Esophagus muscularis mucosa (tissue), 4 donors: ENCODE data around the gene C8G. TPM values are rescaled to one million over a fixed set of nuclear protein-coding genes. Genes with fewer than 3 reads are reported as not detected.
A peak's percentile ranks its signal among the peaks of the same experiment; 100 is the strongest.

ENCODE experiments used
- DNase-seq: peaks from one replicate; pipeline ENCODE4 v3.0.0-alpha.2; 2017; ENCODE audit errors: extremely low spot score
- H3K27ac ChIP-seq, 4 donors: fragments of 200-600 bp; sonication (generic); replicated peaks in 1 of 4; 1 replicate in 3 of 4; 2 replicates in 1 of 4; pipeline ENCODE4 v1.5.1; 2016 to 2019; ENCODE audit warnings: mild to moderate bottlenecking in 1 of 4
- H3K27me3 ChIP-seq, 4 donors: fragments of 200-600 bp; sonication (generic); one replicate each; pipeline versions ENCODE4 v1.5.1 to v1.6.0; 2016 to 2019
- H3K36me3 ChIP-seq, 4 donors: fragments of 200-600 bp; sonication (generic); one replicate each; pipeline ENCODE4 v1.5.1; 2016 to 2019
- H3K4me1 ChIP-seq, 4 donors: fragments of 200-600 bp; sonication (generic); one replicate each; pipeline ENCODE4 v1.5.1; 2016 to 2019
- H3K4me3 ChIP-seq, 4 donors: fragments of 200-600 bp; sonication (generic); 1 replicate in 2 of 4; 2 replicates in 2 of 4; pipeline ENCODE4 v1.5.1; 2016 to 2019; ENCODE audit warnings: mild to moderate bottlenecking in 4 of 4, moderate library complexity in 1 of 4
- H3K9me3 ChIP-seq, 4 donors: fragments of 200-600 bp; sonication (generic); 1 replicate in 3 of 4; 2 replicates in 1 of 4; pipeline ENCODE4 v1.5.1; 2016 to 2019
- EP300 ChIP-seq: sonication (generic); formaldehyde crosslinking; IDR thresholded peaks from one replicate; pipeline ENCODE4 v1.6.1; 2017; ENCODE audit warnings: antibody characterized with exemption
- POLR2A ChIP-seq: fragments of 450-650 bp; IDR thresholded peaks from one replicate; pipeline ENCODE4 v1.6.1; 2017; ENCODE audit warnings: antibody characterized with exemption, moderate library complexity, mild to moderate bottlenecking, low read depth
- POLR2AphosphoS5 ChIP-seq, 2 donors: sonication (generic); formaldehyde crosslinking; IDR thresholded peaks; one replicate each; pipeline ENCODE4 v1.6.1; 2017; ENCODE audit warnings: antibody characterized with exemption in 2 of 2
- WGBS: methylation state at CpG from one replicate; pipeline ENCODE4 v1.1.5; 2018; 5-methylcytosine and 5-hydroxymethylcytosine counted together
- intact Hi-C: fragments of 100-400 bp; cut with DNase I; formaldehyde crosslinking; loops from one replicate; pipeline ENCODE4 v1.15.1; 2023
- total RNA-seq, 4 donors: library from RNA; depleted of rRNA; stranded (reverse); fragments of >200 nt; gene quantifications; one replicate each; pipeline versions ENCODE4 v1.1.0 to v1.2.1, GENCODE V29; 2016
- TF ChIP-seq, protein P1 (sequence below), 3 experiments: fragments of 200-600 bp in 2 of 3; fragments of 450-650 bp in 1 of 3; sonication (generic) in 2 of 3; IDR thresholded peaks; one replicate each; pipeline ENCODE4 v1.5.1; 2017 to 2019; ENCODE audit warnings: antibody characterized with exemption in 3 of 3, mild to moderate bottlenecking in 2 of 3, moderate library complexity in 1 of 3

The C8G gene
- total RNA-seq, 4 donors from 2014 or later, result not detected

DNA sequence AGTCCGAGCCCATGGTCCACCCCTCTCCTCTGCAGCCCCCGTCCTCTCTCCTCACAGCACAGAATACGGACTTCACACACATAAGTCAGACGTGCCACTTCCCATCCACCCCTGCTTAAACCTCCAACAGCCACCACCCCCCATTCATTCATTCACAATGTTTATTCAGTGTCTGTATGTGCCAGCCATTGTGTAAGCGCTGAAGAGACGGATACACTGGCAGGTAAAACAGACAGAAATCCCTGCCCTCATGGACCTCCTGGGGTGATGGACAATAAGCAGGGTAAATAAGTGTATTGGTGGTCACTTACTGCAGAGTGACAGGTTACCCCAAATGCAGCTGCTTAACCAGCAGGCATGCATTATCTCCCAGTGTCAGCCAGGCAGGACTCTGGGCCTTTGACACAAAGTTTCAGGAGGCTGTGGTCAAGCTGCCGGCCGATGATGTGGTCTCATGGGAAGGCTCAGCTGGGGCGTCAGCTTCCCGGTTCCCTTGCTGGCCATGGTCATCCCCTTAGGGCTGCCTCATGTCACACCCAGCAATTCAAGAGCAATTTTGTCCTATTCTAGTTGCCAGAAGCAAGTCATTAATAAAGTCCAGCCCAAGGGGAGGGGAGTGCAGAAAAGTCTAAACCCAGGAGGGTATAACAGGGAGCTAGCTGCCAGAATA, 45.3 kb downstream of the C8G start:
- intact Hi-C loops, result loop anchor here (5.0 kb wide), 1 partner anchor 43 kb away; the partner anchor contains the start of gene C8G
- Histone ChIP-seq H3K36me3 (peaks cover 4 to 18% (median 14%) of the 10 kb centered on the region in 4 donors), H3K27me3 (peaks cover 0 to 52% (median 15%) of the 10 kb centered on the region in 4 donors), H3K4me1 (peaks cover 21 to 43% (median 35%) of the 10 kb centered on the region in 4 donors), H3K9me3 (no peaks in the 10 kb centered on the region), H3K27ac (no peak overlapping the region), H3K4me3 (no peak overlapping the region)
- TF ChIP-seq EP300 (no peak), POLR2AphosphoS5 (IDR thresholded peaks at IDR 0.05) (no peak)
- no peak for DNase-seq
- 82% methylated on average over 10 of the region's 10 CpGs for WGBS

DNA sequence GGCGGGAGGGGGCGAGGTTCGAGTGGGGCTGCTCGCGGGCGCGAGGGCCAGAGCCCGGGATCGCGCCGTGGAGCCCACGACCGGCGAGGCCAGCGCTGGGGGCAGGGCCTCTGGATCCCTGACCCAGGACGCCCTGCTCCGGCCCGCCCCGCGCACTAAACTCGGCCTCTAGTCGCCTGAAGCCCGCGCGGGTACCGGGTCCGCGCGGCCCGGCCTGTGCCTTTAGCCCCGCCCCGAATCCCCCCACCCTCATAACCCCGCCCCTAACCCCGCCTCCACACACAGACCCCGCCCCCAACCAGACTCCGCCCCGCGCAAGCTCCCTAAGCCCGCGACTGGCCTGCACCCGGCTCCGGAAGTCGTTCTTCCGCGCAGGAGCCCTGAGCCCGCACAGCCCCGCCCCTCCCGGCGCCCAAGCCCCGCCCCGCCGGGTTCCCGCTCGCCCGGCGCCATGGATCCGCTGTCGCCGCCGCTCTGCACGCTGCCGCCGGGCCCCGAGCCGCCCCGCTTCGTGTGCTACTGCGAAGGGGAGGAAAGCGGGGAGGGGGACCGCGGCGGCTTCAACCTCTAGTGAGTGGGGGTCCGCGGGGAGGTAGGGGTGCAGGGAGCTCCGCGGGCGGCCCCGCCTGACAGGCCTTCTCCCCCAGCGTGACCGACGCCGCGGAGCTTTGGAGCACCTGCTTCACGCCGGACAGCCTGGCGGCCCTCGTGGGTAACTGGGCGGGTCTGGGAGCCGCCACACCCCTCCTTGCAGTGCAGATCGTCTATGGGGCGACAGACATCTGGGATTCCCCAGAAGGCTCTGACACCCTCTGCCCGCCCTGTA, 47.2 kb downstream of the C8G start, which contains the start of gene PAXX:
TSS of gene PAXX (plus strand) at position 430 of the 826 bp plus-strand sequence. CDS start at position 452, 22 bp downstream.
- Histone ChIP-seq H3K27ac (peak within 1 kb of the TSS; percentile 87 to 91 (median 88)), H3K4me1 (peaks cover 32 to 57% (median 47%) of the 10 kb centered on the region in 4 donors), H3K36me3 (peaks cover 4 to 18% (median 14%) of the 10 kb centered on the region in 4 donors), H3K4me3 (peak within 1 kb of the TSS; percentile 67 to 86 (median 74)), H3K27me3 (peaks cover 0 to 52% (median 14%) of the 10 kb centered on the region in 4 donors), H3K9me3 (no peaks in the 10 kb centered on the region)
- WGBS, result 9% methylated on average over 28 of the region's 92 CpGs
- intact Hi-C loops, result loop anchor here (5.0 kb wide), 1 partner anchor 45 kb away; the partner anchor contains the start of gene C8G
- peak; percentile 96 for DNase-seq
- TF ChIP-seq POLR2AphosphoS5 (IDR thresholded peaks at IDR 0.05), result peak; percentile 38 to 45
- TF ChIP-seq, protein P1, sequence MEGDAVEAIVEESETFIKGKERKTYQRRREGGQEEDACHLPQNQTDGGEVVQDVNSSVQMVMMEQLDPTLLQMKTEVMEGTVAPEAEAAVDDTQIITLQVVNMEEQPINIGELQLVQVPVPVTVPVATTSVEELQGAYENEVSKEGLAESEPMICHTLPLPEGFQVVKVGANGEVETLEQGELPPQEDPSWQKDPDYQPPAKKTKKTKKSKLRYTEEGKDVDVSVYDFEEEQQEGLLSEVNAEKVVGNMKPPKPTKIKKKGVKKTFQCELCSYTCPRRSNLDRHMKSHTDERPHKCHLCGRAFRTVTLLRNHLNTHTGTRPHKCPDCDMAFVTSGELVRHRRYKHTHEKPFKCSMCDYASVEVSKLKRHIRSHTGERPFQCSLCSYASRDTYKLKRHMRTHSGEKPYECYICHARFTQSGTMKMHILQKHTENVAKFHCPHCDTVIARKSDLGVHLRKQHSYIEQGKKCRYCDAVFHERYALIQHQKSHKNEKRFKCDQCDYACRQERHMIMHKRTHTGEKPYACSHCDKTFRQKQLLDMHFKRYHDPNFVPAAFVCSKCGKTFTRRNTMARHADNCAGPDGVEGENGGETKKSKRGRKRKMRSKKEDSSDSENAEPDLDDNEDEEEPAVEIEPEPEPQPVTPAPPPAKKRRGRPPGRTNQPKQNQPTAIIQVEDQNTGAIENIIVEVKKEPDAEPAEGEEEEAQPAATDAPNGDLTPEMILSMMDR (IDR thresholded peaks at IDR 0.05), result no peak

DNA sequence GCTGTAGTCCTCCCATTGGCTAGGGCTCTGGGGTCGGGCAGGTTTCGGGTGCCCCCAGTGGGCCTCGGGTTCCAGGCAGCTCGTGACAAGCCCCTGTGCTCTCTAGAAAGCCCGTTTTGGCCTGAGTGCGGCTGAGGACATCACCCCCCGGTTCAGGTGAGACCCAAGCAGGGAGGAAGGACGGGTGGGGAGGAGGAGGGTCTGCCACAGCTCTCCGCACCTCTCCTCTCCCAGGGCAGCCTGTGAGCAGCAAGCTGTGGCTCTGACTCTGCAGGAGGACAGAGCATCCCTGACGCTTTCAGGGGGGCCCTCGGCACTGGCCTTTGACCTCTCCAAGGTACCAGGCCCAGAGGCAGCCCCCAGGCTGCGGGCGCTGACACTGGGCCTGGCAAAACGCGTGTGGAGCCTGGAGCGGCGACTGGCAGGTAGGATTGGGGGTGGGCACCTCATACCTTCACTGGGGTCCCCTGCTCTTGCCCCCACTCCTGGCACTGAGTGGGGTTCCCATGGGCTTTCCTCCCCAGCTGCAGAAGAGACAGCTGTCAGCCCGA, 47.9 kb downstream of the C8G start:
- Histone ChIP-seq H3K36me3 (peaks cover 4 to 18% (median 14%) of the 10 kb centered on the region in 4 donors), H3K4me1 (peaks cover 32 to 57% (median 48%) of the 10 kb centered on the region in 4 donors), H3K27me3 (peaks cover 0 to 51% (median 14%) of the 10 kb centered on the region in 4 donors), H3K4me3 (peak overlapping the region; percentile 67 to 86 (median 74)), H3K9me3 (no peaks in the 10 kb centered on the region), H3K27ac (peak overlapping the region; percentile 87 to 91 (median 88))
- no peak for DNase-seq
- TF ChIP-seq EP300, result no peak
- no peak for TF ChIP-seq POLR2A
- WGBS, result 27% methylated on average over 11 of the region's 18 CpGs
- intact Hi-C loops, result loop anchor here (5.0 kb wide), 1 partner anchor 46 kb away; the partner anchor contains the start of gene C8G

GRCh38 chr9:136994180-136994887, 49.3 kb downstream of the C8G start:
- intact Hi-C loops, result loop anchor here (5.0 kb wide), 1 partner anchor 47 kb away; the partner anchor contains the start of gene C8G
- WGBS, result 86% methylated on average over 19 of the region's 54 CpGs
- peaks cover 0 to 60% (median 14%) of the 10 kb centered on the region in 4 donors for H3K27me3 ChIP-seq
- DNase-seq, result no peak
- H3K27ac ChIP-seq, result no peak overlapping the region
- no peaks in the 10 kb centered on the region for H3K9me3 ChIP-seq
- H3K4me1 ChIP-seq, result peaks cover 32 to 57% (median 48%) of the 10 kb centered on the region in 4 donors
- peak overlapping the region in 1 of 4 donors; percentile 10 for H3K4me3 ChIP-seq
- peaks cover 4 to 18% (median 14%) of the 10 kb centered on the region in 4 donors for H3K36me3 ChIP-seq
- TF ChIP-seq EP300 (no peak), POLR2AphosphoS5 (IDR thresholded peaks at IDR 0.05) (no peak), POLR2A (no peak)
- TF ChIP-seq, protein P1 (IDR thresholded peaks at IDR 0.05), result no peak

DNA sequence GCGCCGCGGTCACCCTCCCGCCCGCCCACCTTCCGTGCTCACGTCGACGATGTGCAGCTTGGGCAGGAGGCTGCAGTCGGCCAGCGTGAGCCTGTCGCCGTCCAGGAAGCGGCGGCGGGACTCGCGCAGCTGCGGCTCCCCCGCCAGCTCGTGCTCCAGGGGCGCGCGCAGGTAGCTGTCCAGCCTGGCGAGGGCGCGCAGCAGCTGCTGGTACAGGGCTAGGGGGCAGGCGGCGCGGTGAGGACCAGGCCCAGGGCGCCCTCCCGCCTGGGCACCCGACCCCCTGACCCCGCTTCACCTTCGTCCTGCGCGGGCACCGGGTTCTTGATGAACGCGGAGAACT, 49.8 kb downstream of the C8G start:
- intact Hi-C loops, result loop anchor here (5.0 kb wide), 1 partner anchor 48 kb away; the partner anchor contains the start of gene C8G
- peaks cover 4 to 18% (median 14%) of the 10 kb centered on the region in 4 donors for H3K36me3 ChIP-seq
- H3K27me3 ChIP-seq, result peaks cover 0 to 60% (median 14%) of the 10 kb centered on the region in 4 donors
- no peak overlapping the region for H3K27ac ChIP-seq
- TF ChIP-seq POLR2AphosphoS5 (IDR thresholded peaks at IDR 0.05) (no peak), EP300 (no peak), POLR2A (no peak)
- TF ChIP-seq, protein P1 (IDR thresholded peaks at IDR 0.05), result no peak
- peaks cover 32 to 57% (median 48%) of the 10 kb centered on the region in 4 donors for H3K4me1 ChIP-seq
- DNase-seq, result no peak
- no peaks in the 10 kb centered on the region for H3K9me3 ChIP-seq
- WGBS, result no CpG with 5 or more reads among the region's 40 CpGs
- H3K4me3 ChIP-seq, result peak overlapping the region in 1 of 4 donors; percentile 10
